HCT116 (cell line): Measurements from ENCODE around the gene CCNYL1. TPM values are rescaled to one million over a fixed set of nuclear protein-coding genes. Genes with fewer than 3 reads are reported as not detected.

Experiments
- ATAC-seq: fragments of 200-7000 bp; cut with Tn5 transposase; 2 replicates; pipeline ENCODE4 v1.9.1; 2020; ENCODE audit warnings: mild to moderate bottlenecking, moderate library complexity
- BruUV-seq: library from RNA; stranded (reverse); fragments of 400-500 nt; replicated peaks from 2 replicates; lab custom pipeline; 2021; lab: Mats Ljungman, UMichigan
- CTCF ChIA-PET: fragments of 300-600 bp; sonication (Branson Sonifier 250); formaldehyde crosslinking; loops from one replicate; lab custom pipeline; 2021; ENCODE audit warnings: antibody characterized with exemption; lab: Charles Lee
- POLR2A ChIA-PET: fragments of 300-600, 350-600 bp; sonication (Branson Sonifier 250); formaldehyde crosslinking; loops from one replicate; lab custom pipeline; 2021; ENCODE audit warnings: antibody characterized with exemption; lab: Charles Lee
- RAD21 ChIA-PET, 2 experiments: fragments of 300-600 bp; sonication (Branson Sonifier 250); formaldehyde crosslinking; loops; one replicate each; lab custom pipeline; 2023; ENCODE audit warnings: low total read pairs in 2 of 2; ENCODE audit not compliant: uncharacterized antibody in 2 of 2, unreplicated experiment in 2 of 2, low non-redundant PET in 1 of 2; lab: Charles Lee
- DNase-seq: peaks from one replicate; pipeline ENCODE4 v3.0.0-alpha.2; 2010; ENCODE audit warnings: low read depth, low spot score
- H2AFZ ChIP-seq: fragments of 200-600 bp; shearing (Covaris generic), sonication (generic); 2 replicates; pipeline ENCODE4 v1.6.1; 2017; ENCODE audit warnings: low read depth, mixed run types, mixed read lengths, antibody characterized with exemption, low read length; ENCODE audit not compliant: poor library complexity, severe bottlenecking
- H3K27ac ChIP-seq: 2 replicates; pipeline ENCODE4 v1.5.1; 2012; ENCODE audit warnings: low read depth, low read length
- H3K27me3 ChIP-seq: fragments of 200-600 bp; sonication (generic); 2 replicates; pipeline ENCODE4 v1.6.1; 2016; ENCODE audit warnings: mixed run types, low read length, mixed read lengths; ENCODE audit not compliant: insufficient read depth
- H3K36me3 ChIP-seq, 2 experiments: fragments of 200-500 bp in 1 of 2; fragments of 200-600 bp in 1 of 2; sonication (Bioruptor generic) in 1 of 2; sonication (generic) in 1 of 2; 2 replicates each; pipeline versions ENCODE4 v1.5.1 to v1.6.1; 2014 to 2016; ENCODE audit warnings: low read length in 2 of 2, inconsistent platforms in 1 of 2, mixed read lengths in 1 of 2, mixed run types in 1 of 2; ENCODE audit not compliant: insufficient read depth in 2 of 2, control insufficient read depth in 1 of 2
- H3K4me1 ChIP-seq, 2 experiments: fragments of 200-600 bp in 1 of 2; sonication (generic) in 1 of 2; 2 replicates each; pipeline versions ENCODE4 v1.5.1 to v1.6.1; 2012 to 2017; ENCODE audit warnings: low read length in 2 of 2, inconsistent platforms in 1 of 2, mild to moderate bottlenecking in 1 of 2, mixed read lengths in 1 of 2, mixed run types in 1 of 2, moderate library complexity in 1 of 2; ENCODE audit not compliant: insufficient read depth in 2 of 2, control insufficient read depth in 1 of 2
- H3K4me2 ChIP-seq: fragments of 200-600 bp; sonication (generic); 2 replicates; pipeline ENCODE4 v1.6.1; 2017; ENCODE audit warnings: mixed run types, low read length, mixed read lengths
- H3K4me3 ChIP-seq, 2 experiments: fragments of 200-600 bp in 1 of 2; sonication (generic) in 1 of 2; replicated peaks in 1 of 2; 2 replicates each; pipeline ENCODE4 v1.5.1; 2011 to 2016; ENCODE audit warnings: low read length in 2 of 2, control low read depth in 1 of 2, low read depth in 1 of 2, mild to moderate bottlenecking in 1 of 2, mixed read lengths in 1 of 2, mixed run types in 1 of 2
- H3K79me2 ChIP-seq: fragments of 200-600 bp; sonication (generic); 2 replicates; pipeline ENCODE4 v1.6.1; 2017; ENCODE audit warnings: mild to moderate bottlenecking, mixed run types, low read length, moderate library complexity, mixed read lengths; ENCODE audit not compliant: insufficient read depth
- H3K9ac ChIP-seq: fragments of 200-600 bp; sonication (generic); 2 replicates; pipeline ENCODE4 v1.6.1; 2016; ENCODE audit warnings: low read length, mixed read lengths
- H3K9me2 ChIP-seq: fragments of 200-600 bp; sonication (generic), shearing (Covaris generic); 2 replicates; pipeline ENCODE4 v1.6.1; 2017; ENCODE audit warnings: mixed run types, mild to moderate bottlenecking, moderate library complexity; ENCODE audit not compliant: insufficient read depth
- H3K9me3 ChIP-seq, 2 experiments: fragments of 200-500 bp in 1 of 2; fragments of 200-600 bp in 1 of 2; sonication (Bioruptor generic) in 1 of 2; sonication (generic) in 1 of 2; 2 replicates each; pipeline ENCODE4 v1.6.1; 2014 to 2017; ENCODE audit warnings: low read length in 2 of 2, mixed read lengths in 2 of 2, inconsistent platforms in 1 of 2, low read depth in 1 of 2, mild to moderate bottlenecking in 1 of 2, mixed run types in 1 of 2, moderate library complexity in 1 of 2; ENCODE audit not compliant: control insufficient read depth in 1 of 2, insufficient read depth in 1 of 2
- H4K20me1 ChIP-seq: fragments of 200-600 bp; sonication (generic), shearing (Covaris generic); 2 replicates; pipeline ENCODE4 v1.6.1; 2017; ENCODE audit warnings: mixed run types, mild to moderate bottlenecking, moderate library complexity; ENCODE audit not compliant: insufficient read depth
- CBX3 ChIP-seq: IDR thresholded peaks from 2 replicates; pipeline ENCODE4 v1.6.1; 2012; ENCODE audit warnings: low read depth
- EGR1 ChIP-seq: IDR thresholded peaks from 2 replicates; pipeline ENCODE4 v1.6.1; 2012; ENCODE audit warnings: low read depth
- EZH2 ChIP-seq: fragments of 200-600 bp; sonication (generic); IDR thresholded peaks from 2 replicates; pipeline ENCODE4 v1.6.1; 2017; ENCODE audit warnings: antibody characterized with exemption, mixed run types
- EZH2phosphoT487 ChIP-seq: fragments of 200-600 bp; IDR thresholded peaks from 2 replicates; pipeline ENCODE4 v1.6.1; 2018; ENCODE audit warnings: antibody characterized with exemption, borderline replicate concordance
- FOSL1 ChIP-seq: IDR thresholded peaks from 2 replicates; pipeline ENCODE4 v1.6.1; 2012; ENCODE audit warnings: low read depth
- JUND ChIP-seq: IDR thresholded peaks from 2 replicates; pipeline ENCODE4 v1.6.1; 2012
- POLR2A ChIP-seq: IDR thresholded peaks from 2 replicates; pipeline ENCODE4 v1.7.0; 2011; ENCODE audit warnings: borderline replicate concordance; ENCODE audit not compliant: insufficient read depth, insufficient read length; ENCODE audit errors: extremely low read depth
- POLR2AphosphoS5 ChIP-seq: IDR thresholded peaks from 2 replicates; pipeline ENCODE4 v1.6.1; 2011; ENCODE audit warnings: mild to moderate bottlenecking, low read depth, low read length, moderate library complexity
- SIN3A ChIP-seq: IDR thresholded peaks from 2 replicates; pipeline ENCODE4 v1.6.1; 2012; ENCODE audit warnings: low read depth
- SP1 ChIP-seq: IDR thresholded peaks from 2 replicates; pipeline ENCODE4 v1.6.1; 2012; ENCODE audit warnings: low read depth
- SRF ChIP-seq: IDR thresholded peaks from 2 replicates; pipeline ENCODE4 v1.6.1; 2012; ENCODE audit warnings: low read depth
- ZFX ChIP-seq: fragments of 450-650 bp; IDR thresholded peaks from 2 replicates; pipeline ENCODE4 v1.6.1; 2017
- ZNF274 ChIP-seq: fragments of 200-500 bp; sonication (Bioruptor generic); IDR thresholded peaks from 2 replicates; pipeline ENCODE4 v1.6.1; 2014; ENCODE audit warnings: mild to moderate bottlenecking, low read depth, low read length, inconsistent platforms
- intact Hi-C: fragments of 100-400 bp; cut with micrococcal nuclease; formaldehyde crosslinking; loops from 2 replicates; pipeline ENCODE4 v1.10.0; 2022
- total RNA-seq: library from RNA; stranded (reverse); gene quantifications from one replicate; pipeline ENCODE4 v1.2.1, GENCODE V29; 2021; ENCODE audit not compliant: unreplicated experiment
- TF ChIP-seq, protein P1 (sequence below), 3 experiments: fragments of 200-600 bp in 1 of 3; sonication (generic) in 1 of 3; IDR thresholded peaks in 2 of 3; conservative IDR thresholded peaks in 1 of 3; 2 replicates each; pipeline ENCODE4 v1.5.1; 2012 to 2017; ENCODE audit warnings: low read depth in 2 of 3, low read length in 2 of 3, antibody characterized with exemption in 1 of 3, borderline replicate concordance in 1 of 3, control low read depth in 1 of 3, mild to moderate bottlenecking in 1 of 3, mixed read lengths in 1 of 3, mixed run types in 1 of 3, moderate library complexity in 1 of 3; ENCODE audit not compliant: insufficient read depth in 1 of 3
- TF ChIP-seq, protein P2 (sequence below): IDR thresholded peaks from 2 replicates; pipeline ENCODE4 v1.6.1; 2011; ENCODE audit warnings: mild to moderate bottlenecking, low read length, moderate library complexity; ENCODE audit not compliant: insufficient replicate concordance; ENCODE audit errors: extremely low read depth
- TF ChIP-seq, protein P3 (sequence below): IDR thresholded peaks from 2 replicates; pipeline ENCODE4 v1.6.1; 2012

CCNYL1 gene
- total RNA-seq, 1 experiment from 2014 or later = 14.9 TPM

DNA sequence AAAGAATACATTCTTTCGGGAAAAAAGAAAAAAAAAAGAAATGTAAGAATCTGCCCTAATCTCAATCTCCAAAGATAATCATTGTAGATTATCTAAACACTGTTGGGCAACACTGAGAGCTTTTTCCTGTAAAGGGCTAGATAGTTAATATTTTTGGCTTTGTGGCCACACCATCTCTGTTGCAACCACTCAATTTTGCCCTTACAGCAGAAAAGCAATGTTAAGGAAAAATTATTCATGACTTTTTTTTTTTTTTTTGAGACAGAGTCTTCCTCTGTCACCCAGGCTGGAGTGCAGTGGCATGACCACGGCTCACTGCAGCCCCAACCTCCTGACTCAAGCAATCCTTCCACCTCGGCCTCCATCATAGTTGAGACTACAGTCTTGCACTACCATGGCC lies 75.6 kb downstream of the CCNYL1 start:
- Histone ChIP-seq H3K27me3 (no peaks in the 10 kb centered on the region), H3K9ac (no peak overlapping the region), H2AFZ (no peak overlapping the region), H3K4me2 (no peak overlapping the region), H3K9me3 (no peaks in the 10 kb centered on the region), H3K4me1 (peaks cover 6 to 13% of the 10 kb centered on the region in 2 experiments; a peak in 3 of 4 replicates), H3K36me3 (no peaks in the 10 kb centered on the region), H4K20me1 (no peaks in the 10 kb centered on the region), H3K9me2 (no peaks in the 10 kb centered on the region), H3K27ac (no peak overlapping the region), H3K79me2 (no peaks in the 10 kb centered on the region), H3K4me3 (no peak overlapping the region)
- BruUV-seq = no TSS peak
- TF ChIP-seq POLR2AphosphoS5 (no peak), CBX3 (no peak), EGR1 (no peak), JUND (no peak), POLR2A (no peak), ZNF274 (no peak), EZH2 (no peak), ZFX (no peak), SP1 (no peak), SRF (no peak), SIN3A (no peak), EZH2phosphoT487 (no peak), FOSL1 (no peak)
- TF ChIP-seq, protein P1, sequence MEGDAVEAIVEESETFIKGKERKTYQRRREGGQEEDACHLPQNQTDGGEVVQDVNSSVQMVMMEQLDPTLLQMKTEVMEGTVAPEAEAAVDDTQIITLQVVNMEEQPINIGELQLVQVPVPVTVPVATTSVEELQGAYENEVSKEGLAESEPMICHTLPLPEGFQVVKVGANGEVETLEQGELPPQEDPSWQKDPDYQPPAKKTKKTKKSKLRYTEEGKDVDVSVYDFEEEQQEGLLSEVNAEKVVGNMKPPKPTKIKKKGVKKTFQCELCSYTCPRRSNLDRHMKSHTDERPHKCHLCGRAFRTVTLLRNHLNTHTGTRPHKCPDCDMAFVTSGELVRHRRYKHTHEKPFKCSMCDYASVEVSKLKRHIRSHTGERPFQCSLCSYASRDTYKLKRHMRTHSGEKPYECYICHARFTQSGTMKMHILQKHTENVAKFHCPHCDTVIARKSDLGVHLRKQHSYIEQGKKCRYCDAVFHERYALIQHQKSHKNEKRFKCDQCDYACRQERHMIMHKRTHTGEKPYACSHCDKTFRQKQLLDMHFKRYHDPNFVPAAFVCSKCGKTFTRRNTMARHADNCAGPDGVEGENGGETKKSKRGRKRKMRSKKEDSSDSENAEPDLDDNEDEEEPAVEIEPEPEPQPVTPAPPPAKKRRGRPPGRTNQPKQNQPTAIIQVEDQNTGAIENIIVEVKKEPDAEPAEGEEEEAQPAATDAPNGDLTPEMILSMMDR (IDR thresholded peaks at IDR 0.05 in 2 of 3, conservative IDR thresholded peaks at IDR 0.05 in 1 of 3; ENCODE audit: borderline replicate concordance in 1 of 3, insufficient read depth in 1 of 3, low read depth in 2 of 3, low read length in 2 of 3) = no peak
- TF ChIP-seq, protein P2, sequence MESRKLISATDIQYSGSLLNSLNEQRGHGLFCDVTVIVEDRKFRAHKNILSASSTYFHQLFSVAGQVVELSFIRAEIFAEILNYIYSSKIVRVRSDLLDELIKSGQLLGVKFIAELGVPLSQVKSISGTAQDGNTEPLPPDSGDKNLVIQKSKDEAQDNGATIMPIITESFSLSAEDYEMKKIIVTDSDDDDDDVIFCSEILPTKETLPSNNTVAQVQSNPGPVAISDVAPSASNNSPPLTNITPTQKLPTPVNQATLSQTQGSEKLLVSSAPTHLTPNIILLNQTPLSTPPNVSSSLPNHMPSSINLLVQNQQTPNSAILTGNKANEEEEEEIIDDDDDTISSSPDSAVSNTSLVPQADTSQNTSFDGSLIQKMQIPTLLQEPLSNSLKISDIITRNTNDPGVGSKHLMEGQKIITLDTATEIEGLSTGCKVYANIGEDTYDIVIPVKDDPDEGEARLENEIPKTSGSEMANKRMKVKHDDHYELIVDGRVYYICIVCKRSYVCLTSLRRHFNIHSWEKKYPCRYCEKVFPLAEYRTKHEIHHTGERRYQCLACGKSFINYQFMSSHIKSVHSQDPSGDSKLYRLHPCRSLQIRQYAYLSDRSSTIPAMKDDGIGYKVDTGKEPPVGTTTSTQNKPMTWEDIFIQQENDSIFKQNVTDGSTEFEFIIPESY = no peak
- TF ChIP-seq, protein P3, sequence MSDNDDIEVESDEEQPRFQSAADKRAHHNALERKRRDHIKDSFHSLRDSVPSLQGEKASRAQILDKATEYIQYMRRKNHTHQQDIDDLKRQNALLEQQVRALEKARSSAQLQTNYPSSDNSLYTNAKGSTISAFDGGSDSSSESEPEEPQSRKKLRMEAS = no peak
- ATAC-seq = no peak
- RAD21 ChIA-PET = no interaction called here
- intact Hi-C loops = no loop called here
- DNase-seq = no peak
- POLR2A ChIA-PET = no interaction called here
- CTCF ChIA-PET = no interaction called here
